ENCODE measurements around the gene KCNQ2.

Gene KCNQ2

DNA sequence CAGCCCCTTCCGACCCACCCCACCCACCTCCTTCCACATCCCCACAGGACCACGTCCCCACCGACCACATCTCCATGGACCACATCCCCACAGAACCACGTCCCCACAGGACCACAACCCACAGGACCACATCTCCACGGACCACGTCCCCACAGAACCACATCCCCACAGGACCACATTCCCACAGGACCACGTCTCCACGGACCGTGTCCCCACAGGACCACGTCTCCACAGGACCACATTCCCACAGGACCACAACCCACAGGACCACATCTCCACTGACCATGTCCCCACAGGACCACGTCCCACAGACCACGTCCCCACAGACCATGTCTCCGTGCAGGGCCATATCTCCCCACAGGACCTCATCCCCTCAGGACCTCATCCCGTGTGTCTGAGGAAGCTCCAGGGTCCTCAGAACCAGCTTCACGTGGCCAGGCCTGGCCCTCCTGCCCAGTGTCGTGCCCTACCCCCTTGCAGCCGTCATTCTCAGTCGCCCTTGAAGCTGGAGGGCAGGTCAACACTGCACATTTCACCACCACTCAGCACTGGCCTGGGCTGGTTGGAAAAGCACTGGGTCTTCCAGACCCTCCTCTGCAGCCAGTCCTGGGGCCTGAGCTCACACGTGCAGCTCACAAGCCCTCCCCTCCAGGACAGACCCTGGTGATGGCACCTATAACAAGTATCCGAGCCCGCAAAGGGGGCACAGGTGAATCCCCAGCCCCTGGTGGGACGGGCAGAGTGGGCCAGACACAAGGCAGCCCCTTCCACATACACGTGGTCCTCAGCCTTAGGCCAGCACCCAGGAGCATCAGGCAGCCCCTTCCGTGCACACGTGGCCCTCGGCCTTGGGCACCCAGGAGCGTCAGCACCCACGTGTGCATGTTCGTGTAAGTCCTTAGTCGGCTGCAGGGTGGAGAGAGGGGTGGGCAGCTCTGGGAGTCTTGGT is 115.2 kb downstream of the KCNQ2 start:
- no peak for DNase-seq (ENCODE audit: low spot score)

DNA sequence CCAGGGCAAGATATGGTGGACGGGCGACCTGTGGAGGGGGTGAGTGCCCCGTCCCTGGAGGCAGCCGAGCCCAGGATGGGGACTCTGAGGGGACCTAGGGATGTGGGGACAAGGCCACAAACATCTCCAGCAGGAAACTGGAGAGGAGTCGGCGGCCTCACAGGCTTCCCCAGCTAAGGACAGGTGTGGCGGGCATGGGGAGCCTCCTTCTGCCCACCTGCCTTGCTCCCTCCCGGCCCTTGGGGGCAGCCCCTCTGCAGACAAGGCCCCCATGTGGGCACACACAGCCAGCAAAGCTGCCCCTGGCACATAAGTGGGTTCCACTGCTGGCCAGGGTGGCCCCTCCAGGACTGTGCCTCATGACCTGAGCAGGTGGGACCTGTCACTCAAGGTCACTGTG is 115.9 kb downstream of the KCNQ2 start:
- no peak for DNase-seq (ENCODE audit: low spot score)

DNA sequence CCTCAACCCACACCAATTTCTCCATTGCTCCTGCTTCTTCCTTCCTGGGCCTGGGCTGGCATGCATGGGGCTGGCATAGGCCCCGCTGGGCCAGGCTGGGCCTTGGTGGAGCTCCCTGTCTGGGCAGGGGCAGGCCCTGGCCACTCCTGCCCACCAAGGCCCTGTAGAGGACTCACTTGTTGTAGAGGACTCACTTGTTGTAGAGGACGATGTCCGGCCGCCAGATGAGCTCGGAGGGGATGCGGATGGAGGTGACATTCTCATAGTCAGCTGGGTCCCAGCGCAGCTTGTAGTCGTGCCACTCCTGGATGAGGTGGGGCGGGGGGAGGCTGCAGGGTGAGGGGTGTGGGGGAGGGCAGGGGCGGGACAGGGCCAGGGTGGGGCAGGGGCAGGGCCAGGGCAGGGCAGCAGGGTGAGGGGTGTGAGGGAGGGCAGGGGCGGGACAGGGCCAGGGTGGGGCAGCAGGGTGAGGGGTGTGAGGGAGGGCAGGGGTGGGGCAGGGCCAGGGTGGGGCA is 116.6 kb downstream of the KCNQ2 start:
- no peak for DNase-seq (ENCODE audit: low spot score)

DNA sequence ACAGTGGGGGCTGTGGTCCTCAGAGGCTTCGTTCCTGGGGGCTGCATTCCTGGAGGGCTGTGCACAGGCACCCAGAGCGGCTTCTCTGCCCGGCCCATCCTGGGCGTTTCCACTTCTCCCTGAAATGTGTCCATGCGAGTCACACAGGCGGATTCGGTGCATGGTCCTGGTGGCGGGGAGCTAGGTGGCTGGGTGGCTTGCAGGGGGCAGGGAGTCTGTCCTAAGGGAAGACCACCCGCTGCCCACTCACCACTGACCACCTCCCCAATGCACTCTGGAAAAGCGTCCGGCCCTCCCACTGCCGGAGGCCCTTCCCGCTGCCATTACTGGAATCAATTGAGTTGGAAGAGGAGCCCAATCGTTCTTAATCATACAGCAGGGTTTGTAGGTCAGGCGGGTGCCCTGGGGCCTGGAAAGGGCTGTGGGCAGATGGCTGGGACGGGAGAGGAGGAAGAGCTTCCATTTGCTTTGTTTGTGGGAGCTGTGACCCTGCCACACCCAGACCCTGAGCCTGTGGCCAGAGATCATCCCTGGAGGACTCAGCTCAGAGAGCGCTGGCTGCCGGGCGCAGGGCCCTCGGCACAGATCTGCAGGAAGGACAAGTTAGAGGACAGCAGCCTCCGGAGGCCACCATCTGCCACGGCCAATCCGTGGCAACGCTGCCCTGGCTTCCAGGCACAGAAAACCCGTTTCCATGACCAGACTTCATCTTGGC is 117.7 kb downstream of the KCNQ2 start:
- no peak for DNase-seq (ENCODE audit: low spot score)

DNA sequence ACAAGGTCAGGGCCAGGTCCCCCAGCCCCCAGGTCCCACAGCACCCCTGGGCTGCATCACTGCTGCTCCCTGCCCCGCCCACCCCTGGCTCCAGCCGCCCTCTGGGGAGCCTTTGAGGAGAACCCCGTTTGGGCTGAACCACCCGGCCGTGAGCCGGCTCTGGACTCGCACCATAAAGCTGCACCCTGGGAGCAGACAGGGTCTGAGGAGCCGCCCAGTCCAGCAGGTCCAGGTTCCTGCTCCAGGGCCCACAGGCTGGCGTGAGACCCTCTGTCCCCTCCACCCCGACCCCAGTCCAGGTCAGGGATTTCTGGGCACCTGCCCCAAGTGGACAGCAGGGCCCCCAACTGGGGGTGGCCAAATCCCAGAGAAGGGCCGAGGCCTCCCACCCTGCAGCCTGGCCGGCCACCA is 119.6 kb downstream of the KCNQ2 start:
- no peak for DNase-seq (ENCODE audit: low spot score)

DNA sequence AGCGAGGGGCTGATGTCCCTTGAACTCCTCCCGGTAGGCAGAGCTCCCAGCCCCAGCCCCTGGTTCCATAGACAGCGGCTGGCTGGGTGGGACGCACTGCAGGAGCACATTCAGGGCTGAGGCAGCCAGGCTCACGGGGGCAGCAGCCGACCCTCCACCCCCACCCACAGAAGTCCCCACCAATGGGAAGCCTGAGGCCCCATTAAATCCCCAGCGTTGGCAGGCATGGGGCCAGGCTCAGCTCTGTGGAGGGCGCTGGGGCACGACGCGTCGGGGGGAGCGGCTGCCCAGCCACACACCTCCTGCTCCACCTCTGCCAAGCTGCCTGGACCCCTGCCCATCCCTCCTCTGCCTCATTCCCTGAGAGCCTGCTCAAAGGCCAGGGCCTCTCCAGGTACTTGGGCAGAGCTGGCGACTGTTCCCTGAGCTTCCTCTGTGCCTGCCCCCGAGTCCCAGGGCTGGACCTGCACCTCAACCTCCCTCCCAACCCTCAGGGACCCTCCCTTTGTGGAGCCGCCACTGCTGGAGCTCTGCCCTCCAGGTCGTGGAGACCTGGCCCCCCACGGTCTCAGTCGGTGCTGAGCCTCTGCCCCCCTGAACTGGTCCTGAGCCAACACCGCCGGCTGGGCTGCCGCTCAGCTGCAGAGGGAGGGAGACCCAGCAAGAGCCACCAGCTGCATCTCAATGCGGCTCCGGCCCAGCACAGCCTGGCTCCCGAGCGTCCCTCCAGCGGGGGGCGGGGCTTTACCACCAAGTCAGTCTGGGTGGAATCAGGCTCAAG is 120.5 kb downstream of the KCNQ2 start:
- DNase-seq (ENCODE audit: low spot score), result peak; percentile 89

DNA sequence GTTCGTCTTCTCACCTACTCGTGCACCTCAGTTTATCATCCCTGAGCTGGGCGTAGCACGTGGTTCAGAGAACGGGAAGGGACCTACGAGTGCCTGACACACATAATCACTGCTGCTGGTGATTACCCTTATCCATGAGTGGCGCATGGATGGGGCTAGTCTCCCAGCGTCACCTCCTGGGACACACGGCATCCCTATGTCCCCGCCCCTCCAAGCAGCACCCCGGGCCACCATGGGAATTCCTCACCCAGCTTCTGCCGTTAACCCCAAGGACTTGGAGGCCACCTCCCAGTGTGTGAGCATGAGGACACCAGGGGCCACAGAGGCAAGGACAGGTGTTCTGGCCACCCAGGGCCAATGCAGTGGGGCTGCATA is 121.1 kb downstream of the KCNQ2 start:
- DNase-seq (ENCODE audit: low spot score), result no peak

DNA sequence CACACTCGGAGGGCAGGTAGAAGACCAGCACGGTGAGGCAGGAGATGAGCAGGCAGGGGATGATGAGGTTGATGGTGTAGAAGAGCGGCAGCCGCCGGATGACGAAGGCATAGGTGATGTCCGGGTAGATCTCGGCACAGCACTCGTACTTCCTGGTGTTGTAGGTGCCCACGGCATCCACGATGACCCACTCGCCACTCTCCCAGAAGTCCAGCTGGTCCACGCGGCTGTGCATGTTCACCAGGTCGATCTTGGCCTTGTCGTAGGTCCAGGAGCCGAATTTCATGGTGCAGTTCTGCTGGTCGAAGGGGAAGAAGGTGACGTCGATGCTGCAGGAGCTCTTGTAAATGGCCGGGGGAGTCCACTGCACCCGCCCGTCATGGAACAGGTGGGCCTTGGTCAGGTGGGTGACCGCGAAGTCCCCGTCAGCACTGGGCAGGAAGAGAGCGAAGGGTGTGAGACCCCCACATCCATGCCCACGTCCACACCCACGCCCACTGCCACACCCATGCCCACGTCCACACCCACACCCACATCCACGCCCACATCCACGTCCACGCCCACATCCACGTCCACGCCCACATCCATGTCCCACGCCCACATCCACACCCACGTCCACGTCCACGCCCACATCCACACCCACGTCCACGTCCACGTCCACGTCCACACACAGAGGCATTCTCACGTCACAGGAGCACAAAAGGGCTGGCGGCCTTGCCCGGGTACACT is 121.7 kb downstream of the KCNQ2 start:
- no peak for DNase-seq (ENCODE audit: low spot score)

All from iPS-NIHi11 (cell line).